Renal pelvis (tissue), 4 donors: ENCODE measurements around the gene TGFBR3L. TPM values are rescaled to one million over a fixed set of nuclear protein-coding genes. Genes with fewer than 3 reads are reported as not detected.
"Not testable (repeated sequence)": the region's sequence is repeated elsewhere in the genome, so short reads cannot be mapped to it uniquely, and the experiment has no call there.

Source experiments
- DNase-seq: peaks from one replicate; pipeline ENCODE4 v3.0.0-alpha.2; 2013
- polyA plus RNA-seq, 3 donors: library from polyadenylated mRNA; unstranded; fragments of 120-200 nt; gene quantifications; one replicate each; pipeline ENCODE4 v1.2.1, GENCODE V29; 2013; ENCODE audit not compliant: insufficient read length in 3 of 3

The TGFBR3L gene
- polyA plus RNA-seq, 3 donors, result 0.70 to 1.3 (median 0.97) TPM

DNA sequence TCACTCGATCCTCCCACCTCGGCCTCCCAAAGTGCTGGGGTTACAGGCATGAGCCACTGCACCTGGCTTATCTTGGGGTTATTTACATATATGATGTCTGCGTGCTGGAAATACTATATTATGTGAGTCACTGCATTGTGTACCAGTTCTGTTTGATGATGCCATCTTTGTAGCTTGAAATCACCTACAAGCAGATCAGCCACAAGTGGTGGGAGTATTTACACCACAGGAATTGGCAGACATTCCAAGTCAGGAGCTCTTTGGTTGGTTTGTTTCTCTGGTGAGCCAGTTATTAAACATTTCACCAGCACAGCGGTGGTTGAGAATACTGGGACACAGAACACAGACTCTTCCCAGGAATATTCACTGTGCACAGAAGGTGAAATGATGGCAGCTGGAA lies 33.3 kb downstream of the TGFBR3L start:
- DNase-seq, result no peak

DNA sequence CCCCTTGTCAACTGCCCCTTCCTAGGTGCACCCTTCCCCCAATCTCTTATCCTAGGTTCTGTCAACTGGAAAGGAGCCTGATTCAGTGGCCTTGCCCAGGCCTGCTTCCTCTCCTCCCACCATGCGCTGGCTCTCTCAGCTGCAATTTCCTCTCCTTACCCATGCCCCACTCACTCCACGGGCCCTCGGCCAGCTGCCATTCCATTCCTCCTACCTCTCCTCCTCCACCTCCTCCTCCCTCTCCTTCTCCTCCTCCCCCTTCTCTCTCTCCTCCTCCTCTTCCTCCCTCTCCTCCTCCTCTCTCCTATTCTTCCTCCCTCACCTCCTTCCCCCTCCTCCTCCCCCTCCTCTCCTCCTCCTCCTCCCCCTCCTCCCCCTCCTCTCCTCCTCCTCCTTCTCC lies 38.4 kb downstream of the TGFBR3L start:
- no peak for DNase-seq

- DNase-seq, result no peak
Measured at GRCh38 chr19:7953576-7953975, 38.9 kb downstream of the TGFBR3L start.

- no peak for DNase-seq
Measured at GRCh38 chr19:7955696-7956095, 41.1 kb downstream of the TGFBR3L start.

GRCh38 chr19:7959211-7959610 lies 44.6 kb downstream of the TGFBR3L start:
- no peak for DNase-seq

DNA sequence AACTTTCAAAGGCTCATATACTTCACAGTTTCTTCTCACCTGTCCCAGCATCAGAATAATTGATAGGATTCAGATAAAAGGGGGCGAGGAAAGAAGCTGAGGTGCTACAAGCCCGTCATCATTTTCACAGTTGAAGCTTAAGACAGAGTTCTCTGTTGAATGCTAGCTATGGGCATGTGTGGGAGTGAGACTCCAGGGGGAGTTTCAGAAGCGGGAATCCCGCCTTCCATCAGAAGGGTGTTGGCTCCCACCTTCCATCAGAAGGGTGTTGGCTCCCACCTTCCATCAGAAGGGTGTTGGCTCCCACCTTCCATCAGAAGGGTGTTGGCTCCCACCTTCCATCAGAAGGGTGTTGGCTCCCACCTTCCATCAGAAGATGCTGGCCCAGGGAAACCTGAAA lies 46.5 kb downstream of the TGFBR3L start:
- not testable (repeated sequence) for DNase-seq

DNA sequence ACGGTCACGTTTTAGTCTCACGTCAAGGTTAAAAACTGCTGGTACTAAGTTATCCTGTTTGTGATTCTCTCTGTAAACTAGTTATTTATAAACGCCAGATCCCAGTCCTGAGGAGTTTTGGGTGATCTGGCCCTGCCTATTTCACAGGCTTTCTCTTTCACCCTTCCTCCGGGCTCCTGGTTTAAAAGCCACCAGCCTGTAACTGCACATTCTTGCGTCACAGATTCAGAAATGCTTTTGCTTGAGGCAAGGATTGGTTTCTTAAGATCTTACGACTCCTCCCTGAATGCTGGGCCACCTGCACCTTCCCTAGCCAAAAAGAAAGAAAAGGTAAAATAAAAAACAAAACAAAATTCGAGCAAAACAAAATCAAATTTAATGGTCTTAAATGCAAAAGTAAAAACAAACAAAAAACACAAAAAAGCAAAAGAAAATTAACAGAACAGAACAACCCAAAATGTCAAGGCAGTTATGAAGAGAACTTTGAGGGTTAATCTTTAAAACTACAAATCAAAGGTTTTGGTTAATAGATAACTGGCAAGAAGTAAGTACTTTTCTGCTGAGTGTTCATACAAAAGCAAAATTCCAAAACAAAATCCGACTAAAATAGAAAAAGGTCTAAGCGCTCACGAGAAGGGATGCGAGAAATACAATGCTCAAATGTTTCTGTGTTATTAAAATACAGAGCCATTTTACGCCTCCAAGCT lies 47.4 kb downstream of the TGFBR3L start:
- no peak for DNase-seq

GRCh38 chr19:7962644-7963268 lies 48.1 kb downstream of the TGFBR3L start:
- DNase-seq, result no peak

DNA sequence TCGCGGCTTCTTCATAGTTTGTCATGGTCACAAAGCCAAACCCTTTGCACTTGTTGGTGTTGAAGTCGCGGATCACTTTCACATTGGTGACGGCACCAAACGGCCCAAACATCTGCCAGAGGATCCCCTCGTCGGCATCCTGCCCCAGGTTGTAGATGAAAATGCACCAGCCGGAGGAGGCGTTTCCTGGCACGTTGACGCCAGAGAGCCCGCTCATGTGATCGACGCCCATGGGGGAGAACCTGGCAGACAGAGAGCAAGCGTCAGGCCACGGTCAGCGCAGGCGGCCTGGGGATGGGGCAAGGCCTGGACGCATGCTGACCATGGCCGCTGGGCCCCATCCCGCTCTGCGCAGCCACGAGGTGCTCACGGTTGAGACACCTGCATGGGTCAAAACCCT lies 48.9 kb downstream of the TGFBR3L start:
- DNase-seq, result no peak

DNA sequence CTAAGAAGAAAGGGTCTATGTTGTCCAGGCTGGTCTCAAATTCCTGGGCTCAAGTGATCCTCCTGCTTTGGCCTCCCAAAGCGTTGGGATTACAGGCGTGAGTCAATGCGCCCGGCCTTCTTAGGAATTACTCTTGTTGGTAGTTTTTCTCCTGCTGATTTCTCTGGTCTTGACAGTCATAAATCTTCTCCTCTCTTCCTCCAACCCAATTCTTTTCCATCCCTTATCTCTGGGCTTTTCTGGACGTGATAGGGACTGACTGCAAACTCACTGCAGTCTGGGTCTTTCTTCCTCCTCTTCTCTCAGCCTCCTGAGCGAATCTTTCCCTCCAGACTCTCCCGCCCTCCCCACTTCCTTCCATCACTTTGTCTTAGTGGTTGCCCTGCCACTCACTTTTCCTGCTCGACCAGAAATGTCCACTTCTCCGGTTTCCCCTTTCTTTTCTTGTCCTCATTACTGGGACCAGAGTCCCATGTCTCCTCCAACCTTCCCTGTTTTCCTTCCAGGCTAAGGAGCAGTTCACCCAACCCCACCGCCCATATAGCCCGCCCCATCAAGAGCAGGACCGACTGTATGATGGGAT lies 50.7 kb downstream of the TGFBR3L start:
- DNase-seq, result no peak

GRCh38 chr19:7965921-7966665 lies 51.5 kb downstream of the TGFBR3L start:
- no peak for DNase-seq

- no peak for DNase-seq
Measured at GRCh38 chr19:7968008-7968795, 53.6 kb downstream of the TGFBR3L start.

Other genes with a start within 250 kb of the TGFBR3L start
- gene RETN, start 245.8 kb upstream of the TGFBR3L start, polyA plus RNA-seq, result 1 to 10 TPM; 1.3 to 2.2 (median 1.4) TPM
- gene MCEMP1, start 237.7 kb upstream of the TGFBR3L start, polyA plus RNA-seq, result under 1 TPM; 0.21 to 0.53 (median 0.21) TPM
- gene TRAPPC5, start 234.0 kb upstream of the TGFBR3L start, polyA plus RNA-seq, result 10 to 100 TPM; 60.2 to 81.9 (median 65.1) TPM
- gene FCER2, start 212.7 kb upstream of the TGFBR3L start, polyA plus RNA-seq, result under 1 TPM in 2 of 3 donors, not detected in 1; 0.12 to 0.17 TPM
- gene CLEC4G, start 182.7 kb upstream of the TGFBR3L start, polyA plus RNA-seq, result not detected
- 1 to 10 TPM in 2 of 3 donors, under 1 TPM in 1; 1.00 to 1.9 (median 1.5) TPM for gene CD209, start 167.3 kb upstream of the TGFBR3L start, polyA plus RNA-seq
- gene CLEC4M, start 151.6 kb upstream of the TGFBR3L start, polyA plus RNA-seq, result 1 to 10 TPM; 2.4 to 3.9 (median 3.9) TPM
- gene EVI5L, start 84.6 kb upstream of the TGFBR3L start, polyA plus RNA-seq, result 10 to 100 TPM; 17.1 to 18.4 (median 18.2) TPM
- gene PRR36, start 40.4 kb upstream of the TGFBR3L start, polyA plus RNA-seq, result 10 to 100 TPM in 1 of 3 donors, 1 to 10 TPM in 2; 9.0 to 10.1 (median 9.6) TPM
- gene LRRC8E, start 26.3 kb upstream of the TGFBR3L start, polyA plus RNA-seq, result 1 to 10 TPM; 2.8 to 4.1 (median 3.9) TPM
- 10 to 100 TPM; 31.3 to 40.5 (median 36.4) TPM for gene MAP2K7, start 11.0 kb upstream of the TGFBR3L start, polyA plus RNA-seq
- 10 to 100 TPM; 15.7 to 24.0 (median 23.0) TPM for gene SNAPC2, start 5.5 kb downstream of the TGFBR3L start, polyA plus RNA-seq
- gene CTXN1, start 11.3 kb downstream of the TGFBR3L start, polyA plus RNA-seq, result 10 to 100 TPM; 26.8 to 41.4 (median 35.9) TPM
- gene TIMM44, start 28.8 kb downstream of the TGFBR3L start, polyA plus RNA-seq, result 10 to 100 TPM; 53.5 to 57.0 (median 55.5) TPM
- gene ELAVL1, start 90.8 kb downstream of the TGFBR3L start, polyA plus RNA-seq, result 10 to 100 TPM; 78.6 to 89.2 (median 85.4) TPM
- under 1 TPM in 2 of 3 donors, not detected in 1; 0.33 to 0.44 TPM for gene CCL25, start 137.9 kb downstream of the TGFBR3L start, polyA plus RNA-seq
- gene FBN3, start 234.8 kb downstream of the TGFBR3L start, polyA plus RNA-seq, result 10 to 100 TPM; 32.8 to 67.2 (median 38.5) TPM